ENCODE results near the gene B3GNT3.

Gene B3GNT3

DNA sequence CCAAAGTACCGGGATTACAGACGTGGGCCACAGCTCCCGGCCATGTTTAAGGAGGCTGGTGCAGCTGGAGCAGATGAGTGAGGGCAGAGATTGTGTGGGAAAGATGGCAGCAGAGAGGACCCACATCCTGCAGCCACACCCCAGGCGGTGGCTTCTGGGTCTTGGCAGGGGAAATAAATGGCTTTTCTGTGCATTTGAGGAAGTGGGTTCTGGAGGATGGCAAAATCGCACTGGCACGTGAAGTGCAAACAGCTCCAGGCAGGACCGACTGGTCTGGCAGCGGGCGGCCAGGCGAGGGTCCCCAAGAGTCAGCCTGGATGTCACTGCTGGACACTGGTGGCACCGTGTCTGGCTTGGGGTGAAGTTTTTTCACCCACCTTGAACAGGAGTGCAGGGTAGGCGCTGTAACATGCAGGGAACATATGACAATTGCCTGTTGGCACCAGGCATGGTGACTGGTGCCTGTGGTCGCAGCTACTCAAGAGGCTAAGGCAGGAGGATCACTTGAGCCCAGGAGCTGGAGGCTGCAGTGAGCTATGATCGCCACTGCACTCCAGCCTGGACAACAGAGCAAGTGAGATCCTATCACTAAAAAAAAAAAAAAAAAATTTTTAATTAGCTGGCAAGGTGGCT lies 8.4 kb downstream of the B3GNT3 start:
- peak; percentile 65 for DNase-seq (ENCODE audit: low read depth)
- no peak for TF ChIP-seq POLR2A (IDR thresholded peaks at IDR 0.05; ENCODE audit: extremely low read depth, insufficient read length)
- TF ChIP-seq, protein P1, sequence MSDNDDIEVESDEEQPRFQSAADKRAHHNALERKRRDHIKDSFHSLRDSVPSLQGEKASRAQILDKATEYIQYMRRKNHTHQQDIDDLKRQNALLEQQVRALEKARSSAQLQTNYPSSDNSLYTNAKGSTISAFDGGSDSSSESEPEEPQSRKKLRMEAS (IDR thresholded peaks at IDR 0.05; ENCODE audit: low read depth, low read length) = no peak; the same call in 1 of the 2 replicates
- TF ChIP-seq, protein P2, sequence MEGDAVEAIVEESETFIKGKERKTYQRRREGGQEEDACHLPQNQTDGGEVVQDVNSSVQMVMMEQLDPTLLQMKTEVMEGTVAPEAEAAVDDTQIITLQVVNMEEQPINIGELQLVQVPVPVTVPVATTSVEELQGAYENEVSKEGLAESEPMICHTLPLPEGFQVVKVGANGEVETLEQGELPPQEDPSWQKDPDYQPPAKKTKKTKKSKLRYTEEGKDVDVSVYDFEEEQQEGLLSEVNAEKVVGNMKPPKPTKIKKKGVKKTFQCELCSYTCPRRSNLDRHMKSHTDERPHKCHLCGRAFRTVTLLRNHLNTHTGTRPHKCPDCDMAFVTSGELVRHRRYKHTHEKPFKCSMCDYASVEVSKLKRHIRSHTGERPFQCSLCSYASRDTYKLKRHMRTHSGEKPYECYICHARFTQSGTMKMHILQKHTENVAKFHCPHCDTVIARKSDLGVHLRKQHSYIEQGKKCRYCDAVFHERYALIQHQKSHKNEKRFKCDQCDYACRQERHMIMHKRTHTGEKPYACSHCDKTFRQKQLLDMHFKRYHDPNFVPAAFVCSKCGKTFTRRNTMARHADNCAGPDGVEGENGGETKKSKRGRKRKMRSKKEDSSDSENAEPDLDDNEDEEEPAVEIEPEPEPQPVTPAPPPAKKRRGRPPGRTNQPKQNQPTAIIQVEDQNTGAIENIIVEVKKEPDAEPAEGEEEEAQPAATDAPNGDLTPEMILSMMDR (IDR thresholded peaks at IDR 0.05; ENCODE audit: low read depth, low read length) = no peak
- TF ChIP-seq MYC (IDR thresholded peaks at IDR 0.05; ENCODE audit: low read depth, low read length) = no peak
- no peak overlapping the region for H3K4me3 ChIP-seq (ENCODE audit: low read depth, low read length)

DNA sequence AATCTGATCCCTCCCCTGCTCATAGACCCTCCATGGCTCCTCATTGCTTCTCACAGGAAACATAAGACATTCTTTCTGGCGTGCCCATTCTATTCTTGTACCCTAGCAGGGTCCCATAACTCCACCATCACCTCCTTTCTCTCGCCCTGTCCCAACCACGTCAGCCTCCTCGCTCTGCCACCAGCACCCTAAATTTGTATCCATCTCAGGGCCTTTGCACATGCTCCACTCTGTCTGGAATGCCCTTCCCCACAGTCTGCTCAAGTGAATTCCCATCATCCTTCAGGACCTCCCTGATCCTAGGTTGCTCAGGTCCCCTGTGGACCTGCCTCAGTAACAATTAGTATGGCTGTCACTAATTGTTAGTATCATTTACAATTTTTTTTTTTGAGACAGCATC lies 10.5 kb downstream of the B3GNT3 start:
- H3K4me3 ChIP-seq (ENCODE audit: low read depth, low read length) = no peak overlapping the region
- no peak for DNase-seq (ENCODE audit: low read depth)
- no peak for TF ChIP-seq POLR2A (IDR thresholded peaks at IDR 0.05; ENCODE audit: extremely low read depth, insufficient read length)
- no peak for TF ChIP-seq MYC (IDR thresholded peaks at IDR 0.05; ENCODE audit: low read depth, low read length)

DNA sequence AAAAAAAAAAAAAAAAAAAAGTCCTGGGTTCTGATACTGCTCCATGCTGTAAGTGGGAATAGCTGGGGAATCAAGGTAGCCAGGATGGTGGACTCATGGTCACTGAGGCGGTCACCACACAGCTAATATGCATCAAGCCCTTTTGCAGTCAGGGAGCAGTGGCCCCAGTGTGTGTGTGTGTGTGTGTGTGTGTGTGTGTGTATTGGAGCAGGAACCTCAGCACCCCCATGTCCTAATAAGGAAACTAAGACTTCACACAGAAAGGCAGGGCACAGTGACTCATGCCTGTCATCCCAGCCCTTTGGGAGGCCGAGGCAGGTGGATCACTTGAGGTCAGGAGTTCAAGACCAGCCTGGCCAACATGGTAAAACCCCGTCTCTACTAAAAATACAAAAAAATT lies 12.0 kb downstream of the B3GNT3 start:
- DNase-seq (ENCODE audit: low read depth) = peak; percentile 22
- H3K4me3 ChIP-seq (ENCODE audit: low read depth, low read length) = no peak overlapping the region
- TF ChIP-seq, protein P1 (IDR thresholded peaks at IDR 0.05; ENCODE audit: low read depth, low read length) = no peak
- no peak for TF ChIP-seq POLR2A (IDR thresholded peaks at IDR 0.05; ENCODE audit: extremely low read depth, insufficient read length)
- TF ChIP-seq, protein P2 (IDR thresholded peaks at IDR 0.05; ENCODE audit: low read depth, low read length) = no peak
- no peak for TF ChIP-seq MYC (IDR thresholded peaks at IDR 0.05; ENCODE audit: low read depth, low read length)

DNA sequence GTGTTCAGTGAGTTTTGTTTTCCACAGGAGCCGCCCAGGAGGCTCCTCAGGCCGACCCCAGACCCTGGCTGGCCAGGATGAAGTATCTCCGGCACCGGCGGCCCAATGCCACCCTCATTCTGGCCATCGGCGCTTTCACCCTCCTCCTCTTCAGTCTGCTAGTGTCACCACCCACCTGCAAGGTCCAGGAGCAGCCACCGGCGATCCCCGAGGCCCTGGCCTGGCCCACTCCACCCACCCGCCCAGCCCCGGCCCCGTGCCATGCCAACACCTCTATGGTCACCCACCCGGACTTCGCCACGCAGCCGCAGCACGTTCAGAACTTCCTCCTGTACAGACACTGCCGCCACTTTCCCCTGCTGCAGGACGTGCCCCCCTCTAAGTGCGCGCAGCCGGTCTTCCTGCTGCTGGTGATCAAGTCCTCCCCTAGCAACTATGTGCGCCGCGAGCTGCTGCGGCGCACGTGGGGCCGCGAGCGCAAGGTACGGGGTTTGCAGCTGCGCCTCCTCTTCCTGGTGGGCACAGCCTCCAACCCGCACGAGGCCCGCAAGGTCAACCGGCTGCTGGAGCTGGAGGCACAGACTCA lies 12.9 kb downstream of the B3GNT3 start:
- TF ChIP-seq, protein P2 (IDR thresholded peaks at IDR 0.05; ENCODE audit: low read depth, low read length) = no peak
- no peak for TF ChIP-seq MYC (IDR thresholded peaks at IDR 0.05; ENCODE audit: low read depth, low read length)
- TF ChIP-seq, protein P1 (IDR thresholded peaks at IDR 0.05; ENCODE audit: low read depth, low read length) = no peak
- TF ChIP-seq POLR2A (IDR thresholded peaks at IDR 0.05; ENCODE audit: extremely low read depth, insufficient read length) = no peak
- DNase-seq (ENCODE audit: low read depth) = no peak

DNA sequence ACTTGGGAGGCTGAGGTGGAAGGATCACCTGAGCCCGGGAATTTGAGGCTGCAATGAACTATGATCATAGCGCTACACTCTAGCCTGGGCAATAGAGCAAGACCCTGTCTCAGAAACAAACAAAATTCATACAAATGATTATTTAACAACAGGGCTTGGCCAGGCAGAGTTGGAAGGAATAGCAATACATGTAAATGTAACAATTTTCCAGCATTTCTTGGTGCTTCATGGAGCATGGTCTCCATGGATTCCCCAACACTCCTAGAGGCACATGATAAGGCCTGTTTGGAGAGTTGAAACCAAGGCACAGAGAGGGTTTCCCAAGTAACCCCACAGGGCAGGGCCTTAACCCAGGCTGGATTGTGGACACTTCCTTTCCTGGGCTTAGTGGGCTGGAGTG lies 16.2 kb downstream of the B3GNT3 start:
- no peak for TF ChIP-seq POLR2A (IDR thresholded peaks at IDR 0.05; ENCODE audit: extremely low read depth, insufficient read length)
- TF ChIP-seq, protein P2 (IDR thresholded peaks at IDR 0.05; ENCODE audit: low read depth, low read length) = no peak
- TF ChIP-seq, protein P1 (IDR thresholded peaks at IDR 0.05; ENCODE audit: low read depth, low read length) = no peak
- no peak for DNase-seq (ENCODE audit: low read depth)
- no peak overlapping the region for H3K4me3 ChIP-seq (ENCODE audit: low read depth, low read length)

More for the DNA sequence above, 12.9 kb downstream of the B3GNT3 start:
- H3K4me3 ChIP-seq (ENCODE audit: low read depth, low read length) = no peak overlapping the region

DNA sequence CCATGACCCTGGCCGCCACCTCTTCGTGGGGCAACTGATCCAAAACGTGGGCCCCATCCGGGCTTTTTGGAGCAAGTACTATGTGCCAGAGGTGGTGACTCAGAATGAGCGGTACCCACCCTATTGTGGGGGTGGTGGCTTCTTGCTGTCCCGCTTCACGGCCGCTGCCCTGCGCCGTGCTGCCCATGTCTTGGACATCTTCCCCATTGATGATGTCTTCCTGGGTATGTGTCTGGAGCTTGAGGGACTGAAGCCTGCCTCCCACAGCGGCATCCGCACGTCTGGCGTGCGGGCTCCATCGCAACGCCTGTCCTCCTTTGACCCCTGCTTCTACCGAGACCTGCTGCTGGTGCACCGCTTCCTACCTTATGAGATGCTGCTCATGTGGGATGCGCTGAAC lies 16.7 kb downstream of the B3GNT3 start:
- no peak for TF ChIP-seq MYC (IDR thresholded peaks at IDR 0.05; ENCODE audit: low read depth, low read length)
- TF ChIP-seq, protein P2 (IDR thresholded peaks at IDR 0.05; ENCODE audit: low read depth, low read length) = no peak
- TF ChIP-seq POLR2A (IDR thresholded peaks at IDR 0.05; ENCODE audit: extremely low read depth, insufficient read length) = no peak
- TF ChIP-seq, protein P1 (IDR thresholded peaks at IDR 0.05; ENCODE audit: low read depth, low read length) = no peak
- no peak for DNase-seq (ENCODE audit: low read depth)
- no peak overlapping the region for H3K4me3 ChIP-seq (ENCODE audit: low read depth, low read length)

All from NB4 (cell line).